Measurements from ENCODE around the gene NFKB2. TPM values are rescaled to one million over a fixed set of nuclear protein-coding genes. Genes with fewer than 3 reads are reported as not detected.

NFKB2 gene
- total RNA-seq, 4 donors from 2014 or later: 19.3 to 49.2 (median 31.8) TPM

- peak; percentile 82 to 89 for DNase-seq (ENCODE audit: low spot score in 2 of 2)
- H3K9me3 ChIP-seq: no peaks in the 10 kb centered on the region
- 0 to 1% methylated on average over 29 to 34 of the region's 71 CpGs for WGBS, 2 donors
- peak; percentile 63 to 91 for TF ChIP-seq EP300 (IDR thresholded peaks at IDR 0.05)
- TF ChIP-seq, protein P1, sequence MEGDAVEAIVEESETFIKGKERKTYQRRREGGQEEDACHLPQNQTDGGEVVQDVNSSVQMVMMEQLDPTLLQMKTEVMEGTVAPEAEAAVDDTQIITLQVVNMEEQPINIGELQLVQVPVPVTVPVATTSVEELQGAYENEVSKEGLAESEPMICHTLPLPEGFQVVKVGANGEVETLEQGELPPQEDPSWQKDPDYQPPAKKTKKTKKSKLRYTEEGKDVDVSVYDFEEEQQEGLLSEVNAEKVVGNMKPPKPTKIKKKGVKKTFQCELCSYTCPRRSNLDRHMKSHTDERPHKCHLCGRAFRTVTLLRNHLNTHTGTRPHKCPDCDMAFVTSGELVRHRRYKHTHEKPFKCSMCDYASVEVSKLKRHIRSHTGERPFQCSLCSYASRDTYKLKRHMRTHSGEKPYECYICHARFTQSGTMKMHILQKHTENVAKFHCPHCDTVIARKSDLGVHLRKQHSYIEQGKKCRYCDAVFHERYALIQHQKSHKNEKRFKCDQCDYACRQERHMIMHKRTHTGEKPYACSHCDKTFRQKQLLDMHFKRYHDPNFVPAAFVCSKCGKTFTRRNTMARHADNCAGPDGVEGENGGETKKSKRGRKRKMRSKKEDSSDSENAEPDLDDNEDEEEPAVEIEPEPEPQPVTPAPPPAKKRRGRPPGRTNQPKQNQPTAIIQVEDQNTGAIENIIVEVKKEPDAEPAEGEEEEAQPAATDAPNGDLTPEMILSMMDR (IDR thresholded peaks at IDR 0.05): peak in 2 of 5 experiments; percentile 99 to 100
- peak; percentile 18 to 75 for TF ChIP-seq POLR2A (IDR thresholded peaks at IDR 0.05)
- no peaks in the 10 kb centered on the region for H3K27me3 ChIP-seq
- peak overlapping the region; percentile 54 to 80 (median 77) for H3K4me3 ChIP-seq
- H3K4me1 ChIP-seq: peaks cover 0 to 49% (median 27%) of the 10 kb centered on the region in 4 donors
- peak overlapping the region; percentile 86 to 98 (median 95) for H3K27ac ChIP-seq
- H3K36me3 ChIP-seq: peaks cover 0 to 20% (median 0%) of the 10 kb centered on the region in 3 donors
Observed at GRCh38 chr10:102394079-102394800, 1.3 kb upstream of the NFKB2 start.

- TF ChIP-seq EP300 (IDR thresholded peaks at IDR 0.05): no peak
- no peak for TF ChIP-seq POLR2A (IDR thresholded peaks at IDR 0.05)
- TF ChIP-seq, protein P1 (IDR thresholded peaks at IDR 0.05): no peak
- WGBS, 2 donors: 0 to 1% methylated on average over 23 to 35 of the region's 35 CpGs
Observed at GRCh38 chr10:102394801-102395399, 605 bp upstream of the NFKB2 start.

DNA sequence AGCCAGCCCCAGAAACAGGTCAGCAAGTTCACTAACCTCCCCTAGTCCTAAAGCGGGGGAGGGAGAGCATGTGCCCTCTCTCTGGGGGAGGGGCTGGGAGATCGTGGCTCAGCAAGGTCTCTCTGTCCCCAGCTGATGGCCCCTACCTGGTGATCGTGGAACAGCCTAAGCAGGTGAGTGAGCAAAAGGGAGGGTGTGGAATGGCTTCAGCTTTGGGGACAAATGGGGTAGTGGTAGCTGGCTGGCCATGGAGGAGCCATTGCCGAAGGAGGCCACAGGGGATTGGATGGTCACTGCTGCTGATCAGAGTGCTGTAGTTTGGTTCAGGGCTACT lies 779 bp downstream of the NFKB2 start:
- Histone ChIP-seq H3K4me3 (peak overlapping the region; percentile 54 to 80 (median 77)), H3K9me3 (no peaks in the 10 kb centered on the region), H3K4me1 (peaks cover 0 to 60% (median 32%) of the 10 kb centered on the region in 4 donors), H3K27me3 (no peaks in the 10 kb centered on the region), H3K27ac (peak overlapping the region; percentile 86 to 98 (median 95)), H3K36me3 (peaks cover 0 to 36% (median 2%) of the 10 kb centered on the region in 3 donors)
- TF ChIP-seq, protein P1 (IDR thresholded peaks at IDR 0.05): no peak
- no peak for TF ChIP-seq POLR2A (IDR thresholded peaks at IDR 0.05)
- no peak for TF ChIP-seq EP300 (IDR thresholded peaks at IDR 0.05)
- no peak for DNase-seq (ENCODE audit: low spot score in 2 of 2)
- 37 to 52% methylated on average over 4 of the region's 4 CpGs for WGBS, 2 donors

More at GRCh38 chr10:102394801-102395399, 605 bp upstream of the NFKB2 start:
- Histone ChIP-seq H3K36me3 (peaks cover 0 to 22% (median 0%) of the 10 kb centered on the region in 3 donors), H3K27me3 (no peaks in the 10 kb centered on the region), H3K4me1 (peaks cover 0 to 54% (median 30%) of the 10 kb centered on the region in 4 donors), H3K9me3 (no peaks in the 10 kb centered on the region), H3K4me3 (peak overlapping the region; percentile 54 to 80 (median 77)), H3K27ac (peak overlapping the region; percentile 86 to 98 (median 95))
- peak in 1 of 2 donors; percentile 36 for DNase-seq (ENCODE audit: low spot score in 2 of 2)

DNA sequence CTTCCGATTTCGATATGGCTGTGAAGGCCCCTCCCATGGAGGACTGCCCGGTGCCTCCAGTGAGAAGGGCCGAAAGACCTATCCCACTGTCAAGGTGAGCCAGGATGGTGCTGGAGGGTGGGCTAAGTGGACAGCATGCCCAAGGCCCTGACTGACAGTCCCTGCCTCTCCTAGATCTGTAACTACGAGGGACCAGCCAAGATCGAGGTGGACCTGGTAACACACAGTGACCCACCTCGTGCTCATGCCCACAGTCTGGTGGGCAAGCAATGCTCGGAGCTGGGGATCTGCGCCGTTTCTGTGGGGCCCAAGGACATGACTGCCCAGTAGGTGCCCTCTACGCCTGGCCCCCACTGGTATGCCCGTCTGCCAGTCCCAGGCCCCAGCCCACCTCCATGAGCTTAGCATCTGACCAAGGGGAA lies 1.2 kb downstream of the NFKB2 start:
- no peaks in the 10 kb centered on the region for H3K27me3 ChIP-seq
- H3K4me1 ChIP-seq: peaks cover 0 to 60% (median 32%) of the 10 kb centered on the region in 4 donors
- H3K4me3 ChIP-seq: peak overlapping the region in 1 of 4 donors; percentile 76
- H3K27ac ChIP-seq: peak overlapping the region; percentile 86 to 98 (median 95)
- H3K36me3 ChIP-seq: peaks cover 0 to 41% (median 7%) of the 10 kb centered on the region in 3 donors
- no peak for DNase-seq (ENCODE audit: low spot score in 2 of 2)
- TF ChIP-seq, protein P1 (IDR thresholded peaks at IDR 0.05): no peak
- TF ChIP-seq EP300 (IDR thresholded peaks at IDR 0.05) (no peak), POLR2A (IDR thresholded peaks at IDR 0.05) (no peak)
- WGBS, 2 donors: 85 to 86% methylated on average over 12 of the region's 12 CpGs
- no peaks in the 10 kb centered on the region for H3K9me3 ChIP-seq
